ENCODE measurements around the gene ZP3.
"Not testable (repeated sequence)": the region's sequence is repeated elsewhere in the genome, so short reads cannot be mapped to it uniquely, and the experiment has no call there.

ZP3 gene

GRCh38 chr7:76443846-76444245 is 19.1 kb downstream of the ZP3 start:
- not testable (repeated sequence) for DNase-seq

- not testable (repeated sequence) for DNase-seq
Measured at GRCh38 chr7:76445577-76446008, 20.8 kb downstream of the ZP3 start.

- not testable (repeated sequence) for DNase-seq
Measured at GRCh38 chr7:76457017-76457416, 32.3 kb downstream of the ZP3 start.

GRCh38 chr7:76458504-76458903 is 33.8 kb downstream of the ZP3 start:
- DNase-seq: not testable (repeated sequence)

- DNase-seq: not testable (repeated sequence)
Measured at GRCh38 chr7:76460767-76461166, 36.0 kb downstream of the ZP3 start.

GRCh38 chr7:76461464-76462101 is 36.8 kb downstream of the ZP3 start, which contains the start of gene DTX2:
Gene DTX2 (plus strand): TSS chr7:76461709. CDS start chr7:76480510, 18,801 bp downstream.
- not testable (repeated sequence) for DNase-seq

- DNase-seq: not testable (repeated sequence)
Measured at GRCh38 chr7:76462271-76462882, 37.6 kb downstream of the ZP3 start.

GRCh38 chr7:76464959-76465358 is 40.2 kb downstream of the ZP3 start:
- not testable (repeated sequence) for DNase-seq

- DNase-seq: not testable (repeated sequence)
Measured at GRCh38 chr7:76465950-76466349, 41.2 kb downstream of the ZP3 start.

GRCh38 chr7:76467743-76468404 is 43.1 kb downstream of the ZP3 start:
- not testable (repeated sequence) for DNase-seq

- DNase-seq: not testable (repeated sequence)
Measured at GRCh38 chr7:76471556-76472221, 46.9 kb downstream of the ZP3 start.

GRCh38 chr7:76473097-76473496 is 48.3 kb downstream of the ZP3 start:
- DNase-seq: not testable (repeated sequence)

- not testable (repeated sequence) for DNase-seq
Measured at GRCh38 chr7:76476280-76476679, 51.5 kb downstream of the ZP3 start.

GRCh38 chr7:76476742-76477474 is 52.2 kb downstream of the ZP3 start:
- DNase-seq: not testable (repeated sequence)

GRCh38 chr7:76479628-76480027 is 54.9 kb downstream of the ZP3 start:
- DNase-seq: not testable (repeated sequence)

- not testable (repeated sequence) for DNase-seq
Measured at GRCh38 chr7:76480403-76481253, 55.9 kb downstream of the ZP3 start.

GRCh38 chr7:76482660-76483059 is 57.9 kb downstream of the ZP3 start:
- DNase-seq: not testable (repeated sequence)

- DNase-seq: not testable (repeated sequence)
Measured at GRCh38 chr7:76483081-76483480, 58.3 kb downstream of the ZP3 start.

- DNase-seq: not testable (repeated sequence)
Measured at GRCh38 chr7:76484456-76484855, 59.7 kb downstream of the ZP3 start.

GRCh38 chr7:76485822-76486610 is 61.3 kb downstream of the ZP3 start:
- DNase-seq: not testable (repeated sequence)

- not testable (repeated sequence) for DNase-seq
Measured at GRCh38 chr7:76486618-76487017, 61.9 kb downstream of the ZP3 start.
